Neutrophil (primary cell): ENCODE data around the gene ADORA1.

Experiments used
- H3K27ac ChIP-seq: fragments of 200-600 bp; sonication (generic); 2 replicates; pipeline ENCODE4 v1.5.1; 2016; ENCODE audit warnings: mild to moderate bottlenecking, moderate library complexity
- H3K27me3 ChIP-seq: fragments of 200-600 bp; sonication (generic); 2 replicates; pipeline ENCODE4 v1.6.0; 2016; ENCODE audit warnings: mild to moderate bottlenecking
- H3K36me3 ChIP-seq: fragments of 200-600 bp; sonication (generic); 2 replicates; pipeline ENCODE4 v1.5.1; 2017
- H3K4me1 ChIP-seq, 2 experiments: fragments of 200-600 bp in 1 of 2; sonication (generic) in 1 of 2; 1 replicate in 1 of 2; 2 replicates in 1 of 2; pipeline versions ENCODE4 v1.5.1 to v1.6.1; 2013 to 2016; ENCODE audit warnings: low read depth in 1 of 2, low read length in 1 of 2, mild to moderate bottlenecking in 1 of 2, moderate library complexity in 1 of 2; ENCODE audit not compliant: control insufficient read depth in 1 of 2, insufficient read depth in 1 of 2
- H3K4me3 ChIP-seq, 2 experiments: fragments of 200-600 bp in 1 of 2; sonication (generic) in 1 of 2; 1 replicate in 1 of 2; 2 replicates in 1 of 2; pipeline ENCODE4 v1.5.1; 2013 to 2016; ENCODE audit warnings: low read depth in 1 of 2, low read length in 1 of 2, mild to moderate bottlenecking in 1 of 2, moderate library complexity in 1 of 2
- H3K9me3 ChIP-seq: fragments of 200-600 bp; sonication (generic); 2 replicates; pipeline ENCODE4 v1.5.1; 2016
- CTCF ChIP-seq: fragments of 200-600 bp; sonication (generic); IDR thresholded peaks from 2 replicates; pipeline ENCODE4 v1.5.1; 2016; ENCODE audit warnings: antibody characterized with exemption

ADORA1 gene

GRCh38 chr1:203187304-203187685, 59.8 kb downstream of the ADORA1 start:
- Histone ChIP-seq H3K27ac (peak overlapping the region; percentile 95), H3K4me1 (peaks cover 84% of the 10 kb centered on the region in 2 experiments), H3K36me3 (peaks cover 28% of the 10 kb centered on the region), H3K4me3 (peak overlapping the region; percentile 60 to 73), H3K9me3 (no peaks in the 10 kb centered on the region), H3K27me3 (no peaks in the 10 kb centered on the region)
- TF ChIP-seq CTCF, result no peak

- TF ChIP-seq CTCF, result no peak
- Histone ChIP-seq H3K27me3 (no peaks in the 10 kb centered on the region), H3K4me1 (peaks cover 79% of the 10 kb centered on the region in 2 experiments), H3K27ac (peak overlapping the region; percentile 95), H3K36me3 (peaks cover 23% of the 10 kb centered on the region), H3K4me3 (peak overlapping the region in 1 of 2 experiments; percentile 73), H3K9me3 (no peaks in the 10 kb centered on the region)
These were observed 60.3 kb downstream of the ADORA1 start for GRCh38 chr1:203187689-203188264.

- H3K27me3 ChIP-seq, result no peaks in the 10 kb centered on the region
- peaks cover 14% of the 10 kb centered on the region for H3K36me3 ChIP-seq
- H3K27ac ChIP-seq, result peak overlapping the region; percentile 95
- peaks cover 69 to 70% of the 10 kb centered on the region in 2 experiments for H3K4me1 ChIP-seq
- no peak overlapping the region for H3K4me3 ChIP-seq
- H3K9me3 ChIP-seq, result no peaks in the 10 kb centered on the region
- no peak for TF ChIP-seq CTCF
These were observed 61.2 kb downstream of the ADORA1 start for GRCh38 chr1:203188686-203189232.

GRCh38 chr1:203189951-203190352, 62.4 kb downstream of the ADORA1 start:
- Histone ChIP-seq H3K27ac (peak overlapping the region; percentile 95), H3K4me1 (peaks cover 57 to 58% of the 10 kb centered on the region in 2 experiments), H3K36me3 (peaks cover 2% of the 10 kb centered on the region), H3K4me3 (no peak overlapping the region), H3K9me3 (no peaks in the 10 kb centered on the region), H3K27me3 (no peaks in the 10 kb centered on the region)
- no peak for TF ChIP-seq CTCF

- H3K27me3 ChIP-seq, result no peaks in the 10 kb centered on the region
- H3K36me3 ChIP-seq, result no peaks in the 10 kb centered on the region
- no peak overlapping the region for H3K4me3 ChIP-seq
- no peaks in the 10 kb centered on the region for H3K9me3 ChIP-seq
- H3K4me1 ChIP-seq, result peaks cover 47 to 48% of the 10 kb centered on the region in 2 experiments
- no peak for TF ChIP-seq CTCF
- H3K27ac ChIP-seq, result no peak overlapping the region
These were observed 63.4 kb downstream of the ADORA1 start for GRCh38 chr1:203190949-203191348.
